Karpas-422 (cell line): ENCODE data around the gene ERC2. TPM values are rescaled to one million over a fixed set of nuclear protein-coding genes. Genes with fewer than 3 reads are reported as not detected.

ENCODE experiments used
- DNase-seq: peaks from one replicate; pipeline ENCODE4 v3.0.0-alpha.2; 2015
- H2AFZ ChIP-seq: fragments of 200-600 bp; sonication (generic); 2 replicates; pipeline ENCODE4 v1.6.1; 2014; ENCODE audit warnings: antibody characterized with exemption, low read length, mixed read lengths
- H3K27ac ChIP-seq: fragments of 200-600 bp; sonication (generic); 2 replicates; pipeline ENCODE4 v1.5.1; 2014; ENCODE audit warnings: mild to moderate bottlenecking, low read length, moderate library complexity
- H3K27me3 ChIP-seq: fragments of 200-600 bp; sonication (generic); 2 replicates; pipeline ENCODE4 v1.6.1; 2014; ENCODE audit warnings: low read length, mixed read lengths
- H3K36me3 ChIP-seq: fragments of 200-600 bp; sonication (generic); 2 replicates; pipeline ENCODE4 v1.6.1; 2014; ENCODE audit warnings: low read length, mixed read lengths; ENCODE audit not compliant: insufficient read depth
- H3K4me1 ChIP-seq: fragments of 200-600 bp; sonication (generic); 2 replicates; pipeline ENCODE4 v1.6.1; 2014; ENCODE audit warnings: mild to moderate bottlenecking, low read length, mixed read lengths
- H3K4me2 ChIP-seq: fragments of 200-600 bp; sonication (generic); 2 replicates; pipeline ENCODE4 v1.6.1; 2014; ENCODE audit warnings: low read length, low read depth, mild to moderate bottlenecking; ENCODE audit not compliant: poor library complexity, severe bottlenecking
- H3K4me3 ChIP-seq: fragments of 200-600 bp; sonication (generic); 2 replicates; pipeline ENCODE4 v1.5.1; 2014; ENCODE audit warnings: mild to moderate bottlenecking, antibody characterized with exemption, low read length, mixed read lengths
- H3K79me2 ChIP-seq: fragments of 200-600 bp; sonication (generic); 2 replicates; pipeline ENCODE4 v1.6.1; 2014; ENCODE audit warnings: mild to moderate bottlenecking, low read length, mixed read lengths
- H3K9ac ChIP-seq: fragments of 200-600 bp; sonication (generic); 2 replicates; pipeline ENCODE4 v1.6.0; 2014; ENCODE audit warnings: low read length
- H3K9me2 ChIP-seq: fragments of 200-600 bp; sonication (generic), shearing (Covaris generic); replicated peaks from 2 replicates; pipeline ENCODE4 v1.6.0; 2014; ENCODE audit warnings: mild to moderate bottlenecking, low read length, moderate library complexity; ENCODE audit not compliant: insufficient read depth
- H3K9me3 ChIP-seq: fragments of 300-700, 200-600 bp; sonication (generic); 2 replicates; pipeline ENCODE4 v1.6.1; 2014; ENCODE audit warnings: low read length, mixed read lengths
- H4K20me1 ChIP-seq: fragments of 200-600 bp; sonication (generic); 2 replicates; pipeline ENCODE4 v1.6.1; 2014; ENCODE audit warnings: mild to moderate bottlenecking, antibody characterized with exemption, low read length, low read depth; ENCODE audit not compliant: insufficient read depth
- total RNA-seq: library from RNA; depleted of rRNA; stranded (reverse); fragments of >200 nt; shearing (Covaris generic); gene quantifications from 2 replicates; pipeline ENCODE4 v1.2.3, GENCODE V29; 2014; ENCODE audit warnings: low replicate concordance

ERC2 gene
- total RNA-seq, 1 experiment from 2014 or later: 3.7 TPM

GRCh38 chr3:56248021-56248420 lies 220.2 kb downstream of the ERC2 start:
- Histone ChIP-seq H3K4me1 (no peaks in the 10 kb centered on the region), H3K27me3 (no peaks in the 10 kb centered on the region), H3K9me2 (no peaks in the 10 kb centered on the region), H4K20me1 (no peaks in the 10 kb centered on the region), H2AFZ (no peak overlapping the region), H3K9ac (no peak overlapping the region), H3K4me2 (no peak overlapping the region), H3K79me2 (no peaks in the 10 kb centered on the region), H3K27ac (no peak overlapping the region), H3K36me3 (no peaks in the 10 kb centered on the region), H3K9me3 (no peaks in the 10 kb centered on the region), H3K4me3 (no peak overlapping the region)
- DNase-seq: no peak

GRCh38 chr3:56238299-56238698 lies 230.0 kb downstream of the ERC2 start:
- H3K27me3 ChIP-seq: no peaks in the 10 kb centered on the region
- H3K79me2 ChIP-seq: no peaks in the 10 kb centered on the region
- H3K4me3 ChIP-seq: no peak overlapping the region
- no peaks in the 10 kb centered on the region for H4K20me1 ChIP-seq
- H3K4me2 ChIP-seq: no peak overlapping the region
- no peak overlapping the region for H3K9ac ChIP-seq
- H3K9me2 ChIP-seq: no peaks in the 10 kb centered on the region
- H2AFZ ChIP-seq: no peak overlapping the region
- no peak for DNase-seq
- no peaks in the 10 kb centered on the region for H3K9me3 ChIP-seq
- no peaks in the 10 kb centered on the region for H3K4me1 ChIP-seq
- no peaks in the 10 kb centered on the region for H3K36me3 ChIP-seq
- H3K27ac ChIP-seq: no peak overlapping the region

DNA sequence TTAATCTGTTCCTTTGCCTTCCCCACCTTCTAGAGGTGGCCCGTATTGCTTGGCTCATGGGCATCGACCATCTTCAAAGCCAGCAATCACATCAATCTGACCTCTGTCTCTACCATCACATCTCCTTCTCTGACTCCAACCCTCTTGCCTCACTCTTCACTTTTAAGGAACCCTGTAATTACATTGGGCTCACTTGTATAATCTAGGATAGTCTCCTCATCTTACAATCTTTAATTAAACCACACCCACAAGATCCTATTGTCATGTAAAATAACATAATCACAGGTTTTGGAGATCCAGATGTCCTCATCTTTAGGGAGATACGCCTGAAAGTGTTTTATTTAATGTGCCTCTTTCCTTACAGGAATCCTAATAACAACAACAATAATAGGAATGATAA lies 234.5 kb downstream of the ERC2 start:
- no peak for DNase-seq
- no peaks in the 10 kb centered on the region for H3K9me3 ChIP-seq
- no peak overlapping the region for H2AFZ ChIP-seq
- H4K20me1 ChIP-seq: no peaks in the 10 kb centered on the region
- no peak overlapping the region for H3K27ac ChIP-seq
- no peaks in the 10 kb centered on the region for H3K4me1 ChIP-seq
- no peak overlapping the region for H3K4me3 ChIP-seq
- no peak overlapping the region for H3K9ac ChIP-seq
- no peak overlapping the region for H3K4me2 ChIP-seq
- H3K36me3 ChIP-seq: no peaks in the 10 kb centered on the region
- H3K9me2 ChIP-seq: no peaks in the 10 kb centered on the region
- no peaks in the 10 kb centered on the region for H3K27me3 ChIP-seq
- no peaks in the 10 kb centered on the region for H3K79me2 ChIP-seq

GRCh38 chr3:56229311-56229710 lies 239.0 kb downstream of the ERC2 start:
- Histone ChIP-seq H3K27ac (no peak overlapping the region), H3K9me2 (no peaks in the 10 kb centered on the region), H3K4me1 (no peaks in the 10 kb centered on the region), H3K9ac (no peak overlapping the region), H4K20me1 (no peaks in the 10 kb centered on the region), H3K79me2 (no peaks in the 10 kb centered on the region), H3K36me3 (no peaks in the 10 kb centered on the region), H3K4me3 (no peak overlapping the region), H3K27me3 (no peaks in the 10 kb centered on the region), H2AFZ (no peak overlapping the region), H3K4me2 (no peak overlapping the region), H3K9me3 (no peaks in the 10 kb centered on the region)
- no peak for DNase-seq

DNA sequence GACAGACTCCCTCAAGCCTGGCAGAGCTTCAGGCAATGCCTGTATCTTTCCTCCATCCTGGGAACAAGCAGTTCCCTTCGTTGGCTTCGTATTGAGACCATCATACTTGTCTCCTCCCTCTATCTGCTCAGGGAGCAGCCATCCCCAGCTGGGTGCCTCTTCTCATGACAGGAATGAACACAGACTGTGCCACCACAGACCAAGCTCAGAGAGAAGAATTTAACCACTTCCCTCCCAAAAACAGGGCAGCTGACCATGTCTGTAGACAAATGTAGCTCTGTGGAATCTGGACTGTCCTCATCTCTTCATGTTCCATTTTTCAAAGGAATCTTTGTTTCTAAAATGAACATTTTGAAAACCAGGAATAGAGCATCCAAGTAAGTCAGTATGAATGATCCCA lies 245.4 kb downstream of the ERC2 start:
- H3K4me3 ChIP-seq: no peak overlapping the region
- H4K20me1 ChIP-seq: no peaks in the 10 kb centered on the region
- H3K27me3 ChIP-seq: no peaks in the 10 kb centered on the region
- no peak overlapping the region for H2AFZ ChIP-seq
- no peaks in the 10 kb centered on the region for H3K9me2 ChIP-seq
- H3K27ac ChIP-seq: no peak overlapping the region
- H3K36me3 ChIP-seq: no peaks in the 10 kb centered on the region
- no peak for DNase-seq
- no peaks in the 10 kb centered on the region for H3K4me1 ChIP-seq
- no peak overlapping the region for H3K9ac ChIP-seq
- no peaks in the 10 kb centered on the region for H3K9me3 ChIP-seq
- no peaks in the 10 kb centered on the region for H3K79me2 ChIP-seq
- H3K4me2 ChIP-seq: no peak overlapping the region

DNA sequence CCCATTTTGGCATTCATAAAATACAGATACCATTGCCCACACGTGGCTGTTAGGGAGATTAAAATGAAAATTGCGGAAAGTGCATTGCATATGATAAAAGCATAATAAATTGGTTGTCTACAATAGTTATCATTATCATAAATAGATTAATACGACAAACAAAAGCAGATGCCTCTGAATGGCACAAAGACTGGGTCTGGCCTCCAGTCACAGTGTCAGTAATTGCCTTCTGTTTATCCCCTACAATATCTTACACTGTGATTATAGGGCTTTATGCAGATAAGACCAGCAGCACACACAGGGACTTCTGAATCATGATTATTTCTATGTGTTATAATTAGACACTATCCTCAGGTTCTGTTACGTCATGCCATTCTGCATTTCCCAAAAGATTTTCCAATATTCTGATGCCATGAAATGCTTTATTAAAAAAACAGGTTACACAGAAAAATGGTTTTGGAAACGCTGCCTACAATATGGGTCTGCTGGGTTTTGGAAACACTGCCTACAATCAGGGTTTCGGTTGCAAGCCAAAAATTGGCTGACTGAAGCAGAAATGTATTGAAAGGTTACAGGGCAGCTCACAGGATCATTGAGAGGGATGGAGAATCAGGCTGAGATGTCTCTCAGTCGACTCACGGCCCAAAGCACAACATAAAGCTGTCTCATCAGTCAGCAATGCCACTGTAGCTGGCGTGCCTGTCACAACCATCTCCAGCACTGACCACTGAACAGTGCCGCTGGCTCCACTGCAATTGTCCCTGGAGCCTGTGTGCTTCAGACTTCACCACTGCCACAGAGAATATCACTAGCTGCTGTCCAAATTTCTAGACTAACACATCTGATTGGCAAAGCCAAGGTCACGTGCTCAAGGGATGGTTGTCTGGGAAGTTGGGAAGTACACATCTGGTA lies 248.1 kb downstream of the ERC2 start:
- Histone ChIP-seq H3K27me3 (no peaks in the 10 kb centered on the region), H3K9ac (no peak overlapping the region), H3K9me3 (no peaks in the 10 kb centered on the region), H3K27ac (no peak overlapping the region), H3K79me2 (no peaks in the 10 kb centered on the region), H3K4me1 (no peaks in the 10 kb centered on the region), H4K20me1 (no peaks in the 10 kb centered on the region), H2AFZ (no peak overlapping the region), H3K4me3 (no peak overlapping the region), H3K36me3 (no peaks in the 10 kb centered on the region), H3K4me2 (no peak overlapping the region), H3K9me2 (no peaks in the 10 kb centered on the region)
- DNase-seq: no peak

- no peak overlapping the region for H3K27ac ChIP-seq
- H3K9me2 ChIP-seq: no peaks in the 10 kb centered on the region
- H3K9ac ChIP-seq: no peak overlapping the region
- no peak overlapping the region for H3K4me2 ChIP-seq
- no peaks in the 10 kb centered on the region for H3K4me1 ChIP-seq
- H3K9me3 ChIP-seq: no peaks in the 10 kb centered on the region
- no peaks in the 10 kb centered on the region for H4K20me1 ChIP-seq
- no peaks in the 10 kb centered on the region for H3K27me3 ChIP-seq
- no peak for DNase-seq
- H2AFZ ChIP-seq: no peak overlapping the region
- no peaks in the 10 kb centered on the region for H3K36me3 ChIP-seq
- H3K4me3 ChIP-seq: no peak overlapping the region
- H3K79me2 ChIP-seq: no peaks in the 10 kb centered on the region
Observed at GRCh38 chr3:56209982-56210751, 258.1 kb downstream of the ERC2 start.

DNA sequence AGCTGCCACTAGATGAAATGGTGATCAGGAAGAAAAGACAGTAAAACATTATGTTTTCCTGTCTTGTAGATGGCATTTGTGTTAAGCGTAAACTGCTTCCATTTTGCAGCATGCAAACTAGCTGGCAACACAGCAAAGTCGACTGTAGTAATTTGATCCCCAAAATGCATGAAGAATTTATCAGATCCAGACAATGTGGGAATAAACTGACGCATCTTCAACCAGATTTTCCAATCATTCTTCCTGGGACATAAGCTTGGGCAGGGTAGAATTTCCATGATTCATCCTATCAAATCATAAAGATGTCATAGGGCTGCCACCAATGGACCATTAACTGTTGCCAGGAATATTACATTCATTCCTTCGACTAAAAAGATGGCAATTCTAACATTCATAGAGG lies 260.3 kb downstream of the ERC2 start:
- H3K9me2 ChIP-seq: no peaks in the 10 kb centered on the region
- H3K79me2 ChIP-seq: no peaks in the 10 kb centered on the region
- no peaks in the 10 kb centered on the region for H3K4me1 ChIP-seq
- no peaks in the 10 kb centered on the region for H3K36me3 ChIP-seq
- H3K27me3 ChIP-seq: no peaks in the 10 kb centered on the region; the same call in 1 of the 2 replicates
- H3K4me2 ChIP-seq: no peak overlapping the region
- H3K9me3 ChIP-seq: no peaks in the 10 kb centered on the region
- no peak overlapping the region for H3K4me3 ChIP-seq
- H2AFZ ChIP-seq: no peak overlapping the region
- no peak overlapping the region for H3K27ac ChIP-seq
- no peak for DNase-seq
- H3K9ac ChIP-seq: no peak overlapping the region
- H4K20me1 ChIP-seq: no peaks in the 10 kb centered on the region
